GM12878 (cell line): Measurements from ENCODE around the gene TOGARAM1. TPM values are rescaled to one million over a fixed set of nuclear protein-coding genes. Genes with fewer than 3 reads are reported as not detected.
"Not testable (repeated sequence)": the region's sequence is repeated elsewhere in the genome, so short reads cannot be mapped to it uniquely, and the experiment has no call there.

ENCODE experiments used
- ATAC-seq: fragments of 200-7000 bp; cut with Tn5 transposase; 3 replicates; pipeline ENCODE4 v1.9.1; 2020; ENCODE audit warnings: mild to moderate bottlenecking, moderate library complexity
- BruUV-seq: library from RNA; stranded (reverse); fragments of 400-500 nt; replicated peaks from 2 replicates; lab custom pipeline; 2021; lab: Mats Ljungman, UMichigan
- CTCF ChIA-PET: fragments of 300-600 bp; sonication (Branson Sonifier 250); formaldehyde crosslinking; extraction: SDS; loops from one replicate; lab custom pipeline; 2021; ENCODE audit warnings: inconsistent platforms; lab: Yijun Ruan, JAX
- POLR2A ChIA-PET: fragments of 350-600 bp; formaldehyde crosslinking; extraction: SDS; loops from one replicate; lab custom pipeline; 2021; ENCODE audit warnings: inconsistent platforms; lab: Charles Lee
- RAD21 ChIA-PET: fragments of 300-600 bp; sonication (Branson Sonifier 250); formaldehyde crosslinking; loops from one replicate; lab custom pipeline; 2023; ENCODE audit warnings: antibody characterized with exemption; ENCODE audit not compliant: unreplicated experiment; lab: Charles Lee
- SMC1A ChIA-PET: fragments of 300-600 bp; sonication (Branson Sonifier 250); formaldehyde crosslinking; loops from one replicate; lab custom pipeline; 2023; ENCODE audit not compliant: unreplicated experiment, uncharacterized antibody; lab: Charles Lee
- DNase-seq: peaks from one replicate; pipeline ENCODE4 v3.0.0-alpha.2; 2011; ENCODE audit warnings: low read depth, low spot score
- FAIRE-seq: peaks from 3 replicates; lab custom pipeline; 2011; peaks lifted over from hg19 to GRCh38; lab: Jason Lieb, UNC
- H2AFZ ChIP-seq: 2 replicates; pipeline ENCODE4 v1.6.0; 2011; ENCODE audit warnings: low read depth, low read length, control low read depth; ENCODE audit not compliant: control insufficient read depth
- H3K27ac ChIP-seq: 2 replicates; pipeline ENCODE4 v1.5.1; 2011; ENCODE audit warnings: control low read depth; ENCODE audit not compliant: control insufficient read depth, insufficient read depth
- H3K27me3 ChIP-seq, 2 experiments: replicated peaks in 1 of 2; 2 replicates each; pipeline versions ENCODE4 v1.6.0 to v1.6.1; 2011; ENCODE audit warnings: low read length in 1 of 2; ENCODE audit not compliant: control insufficient read depth in 2 of 2, insufficient read depth in 2 of 2
- H3K36me3 ChIP-seq, 2 experiments: 2 replicates each; pipeline ENCODE4 v1.5.1; 2011; ENCODE audit warnings: low read length in 1 of 2; ENCODE audit not compliant: control insufficient read depth in 2 of 2, insufficient read depth in 2 of 2
- H3K4me1 ChIP-seq: 2 replicates; pipeline ENCODE4 v1.6.1; 2011; ENCODE audit warnings: mild to moderate bottlenecking, low read length, moderate library complexity, mixed read lengths; ENCODE audit not compliant: control insufficient read depth, insufficient read depth
- H3K4me2 ChIP-seq: 2 replicates; pipeline ENCODE4 v1.6.0; 2011; ENCODE audit warnings: control low read depth; ENCODE audit not compliant: control insufficient read depth, insufficient read depth
- H3K4me3 ChIP-seq: fragments of 200-600 bp; sonication (generic); 2 replicates; pipeline ENCODE4 v1.5.1; 2016
- H3K79me2 ChIP-seq: 2 replicates; pipeline ENCODE4 v1.6.0; 2011; ENCODE audit warnings: low read length; ENCODE audit not compliant: control insufficient read depth, insufficient read depth
- H3K9ac ChIP-seq: 2 replicates; pipeline ENCODE4 v1.8.0; 2011; ENCODE audit warnings: low read length, control low read depth, mixed read lengths; ENCODE audit not compliant: control insufficient read depth, insufficient read depth
- H3K9me3 ChIP-seq: replicated peaks from 3 replicates; pipeline ENCODE4 v1.5.1; 2011; ENCODE audit warnings: mild to moderate bottlenecking, low read length; ENCODE audit not compliant: control insufficient read depth, insufficient read depth
- H4K20me1 ChIP-seq: 2 replicates; pipeline ENCODE4 v1.6.0; 2011; ENCODE audit not compliant: control insufficient read depth, insufficient read depth
- PAX5 ChIP-seq: IDR thresholded peaks from 2 replicates; pipeline ENCODE4 v1.6.1; 2011; ENCODE audit warnings: low read depth, low read length, borderline replicate concordance
- ZNF217 ChIP-seq: fragments of 450-650 bp; IDR thresholded peaks from 2 replicates; pipeline ENCODE4 v1.6.1; 2017; ENCODE audit warnings: antibody characterized with exemption, mild to moderate bottlenecking
- WGBS: methylation state at CpG from one replicate; pipeline ENCODE4 v1.1.6; 2016; ENCODE audit warnings: low lambda C conversion rate; ENCODE audit not compliant: insufficient replicate concordance, insufficient coverage; ENCODE audit errors: missing lambda C conversion rate; 5-methylcytosine and 5-hydroxymethylcytosine counted together
- in situ Hi-C: fragments of 300-500 bp; cut with MboI; formaldehyde crosslinking; loops from 9 replicates; pipeline ENCODE4 v1.14.3; 2018; ENCODE audit warnings: mixed read lengths
- intact Hi-C: fragments of 100-400 bp; cut with micrococcal nuclease; formaldehyde crosslinking; loops from one replicate; pipeline ENCODE4 v1.14.2; 2022; ENCODE audit not compliant: unreplicated experiment
- polyA plus RNA-seq, 11 experiments: library from polyadenylated mRNA; depleted of rRNA in 4 of 11; unstranded in 6 of 11; stranded (reverse) in 5 of 11; fragments of >200 nt; fragmentation: Nextera tagmentation in 4 of 11; fragmentation: Illumina TruSeq in 1 of 11; extraction: Ambion mirVana in 4 of 11; extraction: Trizol in 1 of 11; gene quantifications; 1 replicate in 1 of 11; 2 replicates in 10 of 11; pipeline versions ENCODE4 v1.2.1 to v1.2.3, GENCODE V29; 2011 to 2016; ENCODE audit warnings: inconsistent platforms in 2 of 11, missing spikeins in 2 of 11, low read depth in 1 of 11
- total RNA-seq, 4 experiments: library from RNA; depleted of rRNA in 3 of 4; stranded (reverse); fragments of >200 nt in 3 of 4; fragmentation: Illumina TruSeq in 1 of 4; extraction: Trizol in 1 of 4; gene quantifications; 2 replicates each; pipeline versions ENCODE4 v1.2.1 to v1.2.3, GENCODE V29; 2013 to 2021

Gene TOGARAM1
- total and polyA plus RNA-seq, 10 of the 15 experiments (the other 5 are each of a cell fraction or from before 2014, with no cell fraction given), result 2.1 to 14.4 (median 7.2) TPM

DNA sequence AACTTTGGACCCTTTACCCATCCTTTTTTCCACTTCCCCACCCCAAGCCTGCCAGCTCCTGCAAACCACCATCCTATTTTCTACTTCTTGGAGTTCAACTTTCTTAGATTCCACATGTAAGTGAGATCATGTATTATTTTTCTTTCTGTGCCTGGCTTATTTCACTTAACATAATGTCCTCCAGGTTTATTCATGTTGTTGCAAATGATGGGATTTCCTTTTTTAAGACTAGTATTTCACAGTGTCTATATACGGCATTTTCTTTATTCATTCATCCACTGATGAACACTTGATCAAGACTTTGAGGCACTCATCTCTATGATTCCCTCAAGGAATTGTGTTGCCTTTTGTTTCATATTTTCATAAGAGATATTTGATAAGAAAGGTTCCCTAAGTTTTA lies 116.3 kb downstream of the TOGARAM1 start:
- TF ChIP-seq ZNF217 (no peak), PAX5 (no peak)
- POLR2A ChIA-PET, result no interaction called here
- Histone ChIP-seq H3K9me3 (no peaks in the 10 kb centered on the region), H3K79me2 (no peaks in the 10 kb centered on the region), H3K9ac (no peak overlapping the region), H3K4me2 (no peak overlapping the region), H3K27ac (no peak overlapping the region), H3K27me3 (no peaks in the 10 kb centered on the region), H3K4me1 (no peaks in the 10 kb centered on the region), H3K4me3 (no peak overlapping the region), H3K36me3 (no peaks in the 10 kb centered on the region), H4K20me1 (no peaks in the 10 kb centered on the region), H2AFZ (no peak overlapping the region)
- RAD21 ChIA-PET, result no interaction called here
- SMC1A ChIA-PET, result interaction anchor here (0.6 to 1.2 kb wide), 3 partner anchors 20 to 67 kb away, joined by 3 read pairs; no protein-coding TSS in a partner anchor
- 100% methylated on average over 1 of the region's 1 CpG for WGBS
- ATAC-seq (no peak), FAIRE-seq (no peak), DNase-seq (no peak)
- intact Hi-C loops (no loop called here), in situ Hi-C loops (no loop called here)
- CTCF ChIA-PET, result interaction anchor here (0.7 kb wide), 1 partner anchor 196 kb away, joined by 3 read pairs; no protein-coding TSS in a partner anchor
- BruUV-seq, result no TSS peak

DNA sequence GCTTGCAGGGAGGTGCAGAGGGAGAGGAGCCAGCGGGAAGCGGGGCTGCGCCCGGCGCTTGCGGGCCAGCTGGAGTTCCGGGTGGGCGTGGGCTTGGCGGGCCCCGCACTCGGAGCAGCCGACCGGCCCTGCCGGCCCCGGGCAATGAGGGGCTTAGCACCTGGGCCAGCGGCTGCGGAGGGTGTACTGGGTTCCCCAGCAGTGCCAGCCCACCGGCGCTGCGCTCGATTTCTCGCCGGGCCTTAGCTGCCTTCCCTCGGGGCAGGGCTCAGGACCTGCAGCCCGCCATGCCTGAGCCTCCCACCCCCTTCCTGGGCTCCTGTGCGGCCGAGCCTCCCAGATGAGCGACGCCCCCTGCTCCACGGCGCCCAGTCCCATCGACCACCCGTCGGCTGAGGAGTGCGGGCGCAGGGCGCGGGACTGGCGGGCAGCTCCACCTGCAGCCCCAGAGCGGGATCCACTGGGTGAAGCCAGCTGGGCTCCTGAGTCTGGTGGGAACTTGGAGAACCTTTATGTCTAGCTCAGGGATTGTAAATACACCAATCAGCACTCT lies 118.5 kb downstream of the TOGARAM1 start:
- BruUV-seq, H3K4me1 ChIP-seq, FAIRE-seq, H3K36me3 ChIP-seq, SMC1A ChIA-PET, H3K27ac ChIP-seq, H3K9ac ChIP-seq, RAD21 ChIA-PET, POLR2A ChIA-PET, H2AFZ ChIP-seq, H3K9me3 ChIP-seq, H3K27me3 ChIP-seq, CTCF ChIA-PET, intact Hi-C loops, H4K20me1 ChIP-seq, DNase-seq, ATAC-seq, H3K4me2 ChIP-seq, H3K4me3 ChIP-seq, in situ Hi-C loops: not testable (repeated sequence)
- WGBS, result 97% methylated on average over 30 of the region's 40 CpGs
- peaks cover 16% of the 10 kb centered on the region for H3K79me2 ChIP-seq
